Activated T-cell treated with anti-CD3 and anti-CD28 coated beads, Interleukin-2, amount 50 U/mL, for 24 hours (primary cell): ENCODE results near the gene SYT14.
"Not testable (repeated sequence)": the region's sequence is repeated elsewhere in the genome, so short reads cannot be mapped to it uniquely, and the experiment has no call there.

Experiments used
- DNase-seq: peaks from one replicate; pipeline ENCODE4 v3.0.0-alpha.2; 2020
- H3K27ac Mint-ChIP-seq: 2 replicates; pipeline ENCODE4 v1.8.0; 2020; ENCODE audit warnings: mild to moderate bottlenecking, mixed read lengths
- H3K27me3 Mint-ChIP-seq: 2 replicates; pipeline ENCODE4 v1.8.0; 2020; ENCODE audit warnings: mixed read lengths
- H3K36me3 Mint-ChIP-seq: 2 replicates; pipeline ENCODE4 v1.8.0; 2020; ENCODE audit warnings: low read depth, mixed read lengths
- H3K4me1 Mint-ChIP-seq: 2 replicates; pipeline ENCODE4 v1.8.0; 2020; ENCODE audit warnings: low read depth, mixed read lengths
- H3K4me3 Mint-ChIP-seq: 2 replicates; pipeline ENCODE4 v1.8.0; 2020; ENCODE audit warnings: mild to moderate bottlenecking, moderate library complexity, mixed read lengths
- H3K9me3 Mint-ChIP-seq: 2 replicates; pipeline ENCODE4 v1.8.0; 2020; ENCODE audit warnings: mixed read lengths

Gene SYT14

DNA sequence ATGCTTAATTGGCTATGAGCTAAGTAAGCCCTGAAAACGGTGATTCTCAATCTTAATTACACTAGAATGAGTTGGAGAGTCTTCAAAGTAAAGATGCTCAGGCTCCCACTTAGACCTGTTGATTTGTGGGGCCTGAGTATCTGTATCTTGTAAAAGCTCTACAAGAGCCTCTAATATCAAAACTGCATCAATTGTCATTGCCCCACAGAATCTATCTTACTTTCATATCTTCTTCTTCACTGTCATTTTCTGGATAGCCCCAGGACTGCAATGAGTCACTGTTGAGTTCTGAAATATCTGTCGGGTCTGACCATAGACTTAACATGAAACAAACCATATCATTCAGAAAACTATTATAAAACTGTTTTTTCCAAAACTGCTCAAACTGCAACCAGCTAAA is 191.7 kb downstream of the SYT14 start:
- no peaks in the 10 kb centered on the region for H3K36me3 Mint-ChIP-seq
- DNase-seq: no peak
- no peak overlapping the region for H3K4me3 Mint-ChIP-seq
- H3K27me3 Mint-ChIP-seq: peaks cover 18% of the 10 kb centered on the region
- H3K9me3 Mint-ChIP-seq: no peaks in the 10 kb centered on the region
- H3K4me1 Mint-ChIP-seq: peaks cover 4% of the 10 kb centered on the region
- no peak overlapping the region for H3K27ac Mint-ChIP-seq

DNA sequence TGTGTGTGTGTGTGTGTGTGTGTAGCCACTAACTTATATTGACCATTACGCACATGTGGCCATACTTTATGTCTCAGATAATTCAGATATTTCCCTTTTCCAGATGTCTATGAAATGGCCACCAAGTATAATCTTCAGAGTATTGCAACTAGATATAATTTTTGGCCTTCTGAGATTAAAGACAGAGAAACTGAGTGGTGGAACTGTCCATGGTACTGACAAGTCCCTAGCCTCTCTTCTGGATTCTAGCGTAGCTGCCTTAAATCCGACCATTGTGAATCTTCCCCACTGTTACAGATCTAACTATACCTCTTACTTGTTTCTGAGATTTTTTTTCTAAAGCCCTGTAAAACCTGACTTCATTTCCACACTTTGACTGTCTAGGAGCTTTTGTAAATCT is 194.6 kb downstream of the SYT14 start:
- Mint-ChIP-seq H3K27ac (no peak overlapping the region), H3K9me3 (no peaks in the 10 kb centered on the region), H3K27me3 (no peaks in the 10 kb centered on the region), H3K4me1 (peaks cover 4% of the 10 kb centered on the region), H3K36me3 (no peaks in the 10 kb centered on the region), H3K4me3 (no peak overlapping the region)
- DNase-seq: no peak

DNA sequence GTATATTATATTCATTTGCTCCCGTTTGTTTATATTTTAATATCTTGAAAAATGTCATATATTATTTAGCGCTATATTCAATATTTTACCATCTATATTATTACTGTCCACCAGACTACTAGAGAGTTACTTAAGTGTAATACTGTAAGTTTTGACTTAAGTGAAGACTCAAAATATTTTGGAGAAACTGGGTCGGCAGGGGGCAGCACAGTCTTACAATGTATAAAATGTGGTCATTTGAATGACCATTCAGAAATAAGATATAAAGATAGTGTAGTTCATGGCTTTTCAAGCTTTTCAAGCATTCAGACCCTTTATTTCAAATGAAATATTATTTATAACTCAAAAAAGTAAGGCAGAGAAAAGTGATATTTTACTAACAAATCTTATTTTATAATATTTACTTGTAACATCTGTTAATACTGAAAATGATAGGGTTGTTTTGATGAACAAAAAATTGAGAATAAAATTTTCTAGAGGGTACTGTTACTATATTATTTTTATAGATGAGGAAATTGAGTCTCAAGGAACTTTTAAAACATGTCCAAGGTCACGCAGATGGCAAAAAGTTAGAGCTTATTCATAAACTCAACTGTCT is 205.5 kb downstream of the SYT14 start:
- Mint-ChIP-seq H3K27ac (no peak overlapping the region), H3K4me3 (no peak overlapping the region), H3K4me1 (no peaks in the 10 kb centered on the region), H3K36me3 (no peaks in the 10 kb centered on the region), H3K27me3 (peaks cover 23% of the 10 kb centered on the region), H3K9me3 (no peaks in the 10 kb centered on the region)
- peak; percentile 53 for DNase-seq

DNA sequence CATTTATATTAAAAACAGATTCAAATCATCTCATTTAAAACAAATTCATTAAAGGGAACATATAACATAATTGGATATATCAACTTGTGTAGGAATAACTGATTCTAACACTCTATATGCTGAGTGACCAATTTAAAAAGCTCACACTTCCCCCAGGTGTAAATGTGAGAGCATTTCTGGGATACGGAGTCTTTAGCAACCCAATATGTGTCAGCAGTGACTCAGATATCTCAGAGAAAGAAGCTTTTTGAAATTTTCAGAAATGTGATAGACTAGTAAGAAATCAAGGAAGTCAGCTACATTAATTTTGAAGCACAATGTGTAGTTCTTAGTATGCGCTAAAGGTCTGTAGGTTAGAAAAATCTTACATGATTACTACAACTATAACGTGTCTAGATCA is 206.7 kb downstream of the SYT14 start:
- Mint-ChIP-seq H3K9me3 (no peaks in the 10 kb centered on the region), H3K27ac (no peak overlapping the region), H3K36me3 (no peaks in the 10 kb centered on the region), H3K4me1 (no peaks in the 10 kb centered on the region), H3K27me3 (peaks cover 23% of the 10 kb centered on the region), H3K4me3 (no peak overlapping the region)
- DNase-seq: no peak

DNA sequence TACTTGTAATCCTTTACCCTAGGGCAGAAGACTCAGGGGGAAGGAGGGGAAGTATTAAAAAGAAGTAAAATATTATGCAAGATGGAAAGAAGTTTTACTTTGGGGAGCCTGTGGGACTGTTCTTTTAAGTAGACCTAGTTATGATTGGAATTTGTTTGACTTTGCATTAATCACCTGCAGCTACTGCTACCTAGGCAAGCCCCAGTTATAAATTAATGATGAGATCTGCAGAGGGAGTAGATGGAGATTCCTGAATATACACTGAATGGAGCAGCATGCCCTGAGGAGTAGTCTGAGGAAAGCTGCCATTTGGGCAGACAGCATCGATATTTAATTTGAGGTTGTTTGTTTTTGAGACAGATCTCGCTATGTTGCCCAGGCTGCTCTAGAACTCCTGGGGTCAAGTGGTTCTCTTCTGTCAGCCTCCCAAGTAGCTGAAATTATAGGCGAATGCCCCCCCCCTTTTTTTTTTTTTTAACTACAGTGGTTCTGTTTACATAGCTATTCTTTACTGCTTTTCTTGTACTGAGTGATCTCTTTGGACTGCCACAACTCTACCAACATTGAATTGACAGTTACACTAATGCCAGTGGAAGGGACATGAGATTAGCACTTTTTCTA is 213.1 kb downstream of the SYT14 start:
- Mint-ChIP-seq H3K9me3 (no peaks in the 10 kb centered on the region), H3K27ac (no peak overlapping the region), H3K36me3 (no peaks in the 10 kb centered on the region), H3K4me1 (no peaks in the 10 kb centered on the region), H3K27me3 (peaks cover 3% of the 10 kb centered on the region), H3K4me3 (no peak overlapping the region)
- DNase-seq: no peak

DNA sequence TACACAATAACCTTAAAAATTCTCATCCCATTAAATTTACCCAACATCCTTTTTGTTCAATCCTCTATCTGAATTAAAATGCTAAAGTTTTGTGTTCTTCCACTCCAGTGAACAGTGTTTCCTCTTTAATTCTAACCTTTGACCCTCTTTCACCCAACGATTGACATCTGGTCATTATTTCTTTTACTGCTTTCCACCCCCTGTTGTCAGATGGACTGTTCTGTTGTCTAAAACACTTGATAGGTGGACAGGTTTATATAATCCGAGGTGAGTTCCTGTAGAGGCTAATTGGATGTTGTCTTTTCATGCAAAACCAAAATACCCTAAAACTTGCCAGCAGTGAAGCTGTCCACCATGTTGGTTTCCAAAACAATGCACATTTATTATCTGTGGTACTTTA is 221.2 kb downstream of the SYT14 start:
- DNase-seq: no peak
- H3K4me1 Mint-ChIP-seq: no peaks in the 10 kb centered on the region
- H3K27ac Mint-ChIP-seq: no peak overlapping the region
- H3K27me3 Mint-ChIP-seq: peaks cover 6% of the 10 kb centered on the region
- no peaks in the 10 kb centered on the region for H3K9me3 Mint-ChIP-seq
- no peaks in the 10 kb centered on the region for H3K36me3 Mint-ChIP-seq
- H3K4me3 Mint-ChIP-seq: no peak overlapping the region

DNA sequence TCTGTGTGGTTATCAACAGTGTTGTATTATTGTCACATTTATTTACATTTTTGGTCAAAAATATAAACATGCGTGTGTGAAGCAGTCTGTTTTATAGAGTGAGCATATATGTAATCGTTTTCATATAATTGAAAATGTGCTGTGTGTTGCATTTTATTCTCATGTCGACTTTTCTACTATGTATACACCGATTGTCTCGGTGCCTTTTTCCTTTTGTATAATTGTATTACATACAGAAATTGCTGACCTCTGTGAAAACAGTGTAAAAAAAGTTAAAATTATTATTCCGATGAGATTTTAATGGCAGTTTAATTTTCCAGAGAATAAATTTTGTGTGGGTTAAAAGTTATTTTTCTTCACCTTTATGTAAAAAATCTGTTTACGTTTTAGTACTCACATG is 232.2 kb downstream of the SYT14 start:
- no peaks in the 10 kb centered on the region for H3K36me3 Mint-ChIP-seq
- no peak overlapping the region for H3K27ac Mint-ChIP-seq
- H3K4me3 Mint-ChIP-seq: no peak overlapping the region
- DNase-seq: no peak
- no peaks in the 10 kb centered on the region for H3K4me1 Mint-ChIP-seq
- no peaks in the 10 kb centered on the region for H3K9me3 Mint-ChIP-seq
- H3K27me3 Mint-ChIP-seq: peaks cover 10% of the 10 kb centered on the region

DNA sequence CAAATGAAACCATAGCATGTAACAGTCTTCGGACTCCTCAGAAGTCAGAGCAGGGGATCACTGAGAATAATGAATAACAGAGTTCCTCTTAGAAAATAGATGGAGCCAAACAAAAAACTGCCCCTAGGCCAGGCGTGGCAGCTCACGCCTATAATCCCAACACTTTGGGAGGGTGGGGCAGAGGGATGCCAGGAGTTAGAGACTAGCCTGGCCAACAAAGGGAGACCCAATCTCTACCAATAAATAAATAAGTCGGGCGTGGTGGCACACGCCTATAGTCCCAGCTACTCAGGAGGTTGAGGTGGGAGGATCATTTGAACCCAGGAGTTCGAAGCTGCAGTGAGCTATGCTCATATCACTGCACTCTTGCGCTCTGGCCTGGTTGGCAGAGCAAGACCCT is 236.1 kb downstream of the SYT14 start:
- Mint-ChIP-seq H3K4me1 (no peaks in the 10 kb centered on the region), H3K9me3 (no peaks in the 10 kb centered on the region), H3K27ac (no peak overlapping the region), H3K27me3 (peaks cover 10% of the 10 kb centered on the region), H3K36me3 (no peaks in the 10 kb centered on the region), H3K4me3 (no peak overlapping the region)
- DNase-seq: no peak

DNA sequence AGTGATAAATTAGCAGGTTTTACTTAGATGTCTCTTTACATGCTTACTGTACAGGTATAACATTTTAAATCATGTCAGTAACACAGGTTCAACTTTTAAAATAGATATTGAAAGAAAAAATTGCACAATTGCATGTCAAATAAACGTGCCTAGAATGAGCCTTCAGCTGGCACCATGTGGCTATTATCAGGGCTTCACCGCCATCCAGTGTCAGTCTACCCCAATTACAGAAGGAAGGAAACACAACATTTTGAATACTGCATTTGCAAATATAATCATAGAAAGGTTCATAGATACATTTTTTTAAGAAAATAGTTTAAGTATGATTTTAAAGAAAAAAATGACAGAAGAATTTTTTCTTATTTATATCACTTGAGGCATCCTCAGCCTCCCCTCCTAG is 247.0 kb downstream of the SYT14 start:
- H3K4me3 Mint-ChIP-seq: no peak overlapping the region
- H3K9me3 Mint-ChIP-seq: no peaks in the 10 kb centered on the region
- DNase-seq: no peak
- H3K27ac Mint-ChIP-seq: no peak overlapping the region
- no peaks in the 10 kb centered on the region for H3K36me3 Mint-ChIP-seq
- no peaks in the 10 kb centered on the region for H3K4me1 Mint-ChIP-seq
- peaks cover 17% of the 10 kb centered on the region for H3K27me3 Mint-ChIP-seq

DNA sequence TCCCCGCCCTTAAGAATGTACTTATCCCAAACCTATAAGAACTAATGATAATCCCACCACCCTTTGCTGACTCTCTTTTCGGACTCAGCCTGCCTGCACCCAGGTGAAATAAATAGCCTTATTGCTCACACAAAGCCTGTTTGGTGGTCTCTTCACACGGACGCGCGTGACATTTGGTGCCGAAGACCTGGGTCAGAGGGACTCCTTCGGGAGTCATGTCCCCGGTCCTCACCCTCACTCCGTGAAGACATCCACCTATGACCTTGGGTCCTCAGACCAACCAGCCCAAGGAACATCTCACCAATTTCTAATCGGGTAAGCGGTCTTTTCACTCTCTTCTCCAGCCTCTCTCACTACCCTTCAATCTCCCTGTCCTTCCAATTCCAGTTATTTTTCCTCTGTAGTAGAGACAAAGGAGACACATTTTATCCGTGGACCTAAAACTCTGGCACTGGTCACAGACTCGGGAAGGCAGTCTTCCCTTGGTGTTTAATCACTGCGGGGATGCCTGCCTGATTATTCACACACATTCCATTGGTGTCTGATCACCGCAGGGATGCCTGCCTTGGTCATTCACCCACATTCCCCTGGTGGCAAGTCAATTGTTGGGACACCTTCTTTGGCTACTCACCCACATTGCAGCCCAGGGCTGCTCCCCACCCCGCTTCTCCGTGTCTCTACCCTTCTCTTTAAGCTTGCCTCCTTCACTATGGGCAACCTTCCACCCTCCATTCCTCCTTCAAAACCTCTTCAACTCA is 250.0 kb downstream of the SYT14 start:
- not testable (repeated sequence) for DNase-seq, H3K4me1 Mint-ChIP-seq, H3K27ac Mint-ChIP-seq, H3K9me3 Mint-ChIP-seq, H3K27me3 Mint-ChIP-seq, H3K4me3 Mint-ChIP-seq, H3K36me3 Mint-ChIP-seq

DNA sequence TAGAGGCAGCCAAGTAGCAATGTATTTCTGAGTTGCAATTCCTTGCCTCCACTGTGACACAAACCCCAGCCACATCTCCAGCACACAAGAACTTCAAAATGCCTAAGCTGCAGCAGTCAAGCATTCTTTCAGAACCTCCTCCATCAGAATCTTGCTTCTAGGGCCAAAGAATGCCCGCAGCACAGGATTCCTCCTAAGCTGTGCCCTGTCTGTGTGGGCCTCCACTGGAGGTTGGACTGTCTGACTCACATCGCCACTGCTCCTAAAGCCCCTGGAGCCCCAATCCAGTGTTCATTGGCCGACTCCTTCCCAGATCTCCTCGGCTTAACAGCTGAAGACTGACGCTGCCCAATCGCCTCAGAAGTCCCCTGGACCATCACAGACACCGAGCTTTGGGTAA is 251.4 kb downstream of the SYT14 start:
- Mint-ChIP-seq H3K27ac (no peak overlapping the region), H3K27me3 (peaks cover 7% of the 10 kb centered on the region), H3K4me3 (no peak overlapping the region), H3K9me3 (no peaks in the 10 kb centered on the region), H3K36me3 (no peaks in the 10 kb centered on the region), H3K4me1 (no peaks in the 10 kb centered on the region)
- no peak for DNase-seq

DNA sequence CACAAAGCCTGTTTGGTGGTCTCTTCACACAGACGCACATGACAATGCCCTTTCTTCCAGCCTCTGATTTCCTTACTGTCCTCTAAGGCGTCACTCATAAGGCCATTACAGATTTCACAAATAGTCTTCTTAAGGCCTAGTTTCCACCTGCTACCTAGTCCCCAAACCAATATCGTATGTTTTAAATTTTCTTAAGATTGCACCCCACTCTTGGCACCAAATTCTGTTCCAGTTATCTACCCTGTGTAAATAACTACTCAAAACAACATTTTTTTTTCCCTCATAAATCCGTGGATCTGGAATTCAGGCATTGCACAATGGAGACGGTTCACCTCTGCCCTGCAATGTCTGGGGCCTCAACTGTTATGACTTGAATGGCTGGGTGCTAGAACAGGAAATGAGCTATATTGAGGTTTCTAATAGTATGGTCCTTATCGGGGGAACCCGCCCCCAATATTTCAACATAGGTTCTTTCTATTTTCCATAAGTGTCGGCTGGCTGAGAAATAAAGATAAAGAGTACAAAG is 257.7 kb downstream of the SYT14 start:
- peaks cover 13% of the 10 kb centered on the region for H3K27me3 Mint-ChIP-seq
- H3K4me1 Mint-ChIP-seq: no peaks in the 10 kb centered on the region
- no peaks in the 10 kb centered on the region for H3K9me3 Mint-ChIP-seq
- H3K4me3 Mint-ChIP-seq: no peak overlapping the region
- DNase-seq: no peak
- no peak overlapping the region for H3K27ac Mint-ChIP-seq
- no peaks in the 10 kb centered on the region for H3K36me3 Mint-ChIP-seq

DNA sequence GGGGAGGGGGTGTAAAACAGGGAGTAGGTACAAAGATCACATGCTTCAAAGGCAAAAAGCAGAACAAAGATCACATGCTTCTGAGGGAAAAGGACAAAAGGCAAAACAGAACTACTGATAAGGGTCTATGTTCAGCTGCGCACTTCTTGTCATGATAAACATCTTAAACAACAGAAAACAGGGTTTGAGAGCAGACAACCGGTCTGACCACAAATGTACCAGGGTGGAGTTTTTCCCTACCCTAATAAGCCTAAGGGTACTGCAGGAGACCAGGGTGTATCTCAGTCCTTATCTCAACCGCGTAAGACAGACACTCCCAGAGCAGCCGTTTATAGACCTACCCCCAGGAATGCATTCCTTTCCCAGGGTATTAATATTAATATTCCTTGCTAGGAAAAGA is 258.2 kb downstream of the SYT14 start:
- not testable (repeated sequence) for H3K4me3 Mint-ChIP-seq, DNase-seq, H3K27ac Mint-ChIP-seq, H3K9me3 Mint-ChIP-seq, H3K4me1 Mint-ChIP-seq, H3K36me3 Mint-ChIP-seq
- H3K27me3 Mint-ChIP-seq: peaks cover 13% of the 10 kb centered on the region

DNA sequence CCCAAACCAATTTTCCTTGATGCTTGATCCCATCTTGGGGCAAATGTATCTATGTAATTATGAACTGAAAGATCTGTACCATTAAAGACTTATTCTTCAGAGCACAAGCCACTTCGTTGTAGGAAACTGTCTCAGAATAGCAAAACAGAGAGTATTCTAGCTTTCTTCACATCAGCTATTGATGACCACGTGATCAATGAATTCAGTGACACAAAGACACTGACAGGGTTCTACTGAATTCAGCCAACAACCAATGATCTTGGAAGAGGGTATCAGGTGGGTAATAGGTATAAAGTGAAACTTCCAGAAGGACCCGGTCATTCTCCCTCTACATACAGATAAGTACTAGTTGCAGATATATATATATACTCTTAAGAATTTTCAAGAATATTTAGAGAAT is 260.8 kb downstream of the SYT14 start:
- Mint-ChIP-seq H3K9me3 (no peaks in the 10 kb centered on the region), H3K4me3 (no peak overlapping the region), H3K36me3 (no peaks in the 10 kb centered on the region), H3K27ac (no peak overlapping the region), H3K4me1 (no peaks in the 10 kb centered on the region), H3K27me3 (peaks cover 13% of the 10 kb centered on the region)
- DNase-seq: no peak

DNA sequence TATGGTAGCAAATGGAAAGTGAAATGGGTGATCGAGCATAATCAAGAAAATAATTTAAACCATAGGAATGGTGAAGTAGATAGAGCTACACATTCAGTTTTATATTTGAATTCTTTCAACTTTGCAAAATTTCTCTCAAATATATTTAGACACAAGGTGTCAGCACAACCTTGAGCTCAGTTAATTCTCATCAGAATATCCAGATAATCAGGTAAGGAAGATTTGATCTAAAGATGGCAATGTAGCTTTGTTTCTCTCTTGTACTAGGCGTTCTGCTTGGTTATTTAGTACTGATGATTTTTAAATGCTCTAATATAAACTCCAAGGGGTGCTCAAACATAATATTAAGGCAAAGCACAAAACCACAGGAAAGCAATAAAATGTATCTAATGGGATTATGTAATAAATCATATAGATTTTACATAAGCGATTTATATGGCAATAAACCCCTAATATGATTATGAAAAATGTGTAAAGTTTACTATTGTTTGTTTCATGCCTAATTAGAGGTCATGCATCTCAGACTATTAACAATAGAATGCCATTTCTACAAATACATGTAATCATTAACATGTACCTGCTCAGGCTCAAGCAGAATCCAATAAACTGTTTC is 262.2 kb downstream of the SYT14 start:
- Mint-ChIP-seq H3K27ac (no peak overlapping the region), H3K36me3 (no peaks in the 10 kb centered on the region), H3K4me1 (no peaks in the 10 kb centered on the region), H3K27me3 (peaks cover 14% of the 10 kb centered on the region), H3K9me3 (no peaks in the 10 kb centered on the region), H3K4me3 (no peak overlapping the region)
- DNase-seq: no peak
